NCI-H1694 treated with DMSO at 0.1 percent for 48 hours (cell line): ENCODE measurements around the gene VRTN.

Experiments used
- DNase-seq: peaks from one replicate; lab custom pipeline; 2025; lab: John Stamatoyannopoulos, UW

VRTN gene

DNA sequence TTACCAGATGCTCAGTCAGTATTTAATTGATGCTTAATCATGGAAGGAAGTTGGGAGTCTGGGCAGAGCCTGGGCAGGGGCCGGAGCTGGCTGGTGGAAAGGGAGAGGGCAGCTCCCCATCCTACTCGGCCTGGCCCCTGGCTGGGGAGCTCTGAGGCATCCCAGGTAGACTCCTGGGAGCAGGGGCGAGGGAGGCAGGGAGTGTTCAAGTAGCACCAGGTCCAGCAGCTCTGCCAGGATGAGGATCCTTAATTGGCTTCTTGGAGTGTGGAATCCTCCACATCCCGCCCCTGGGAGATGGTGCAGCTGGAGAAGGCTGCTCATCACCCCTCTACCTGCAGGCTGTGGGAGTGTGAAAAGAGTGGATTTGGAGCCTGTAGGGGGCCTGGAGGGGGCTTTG is 46.8 kb downstream of the VRTN start:
- no peak for DNase-seq

DNA sequence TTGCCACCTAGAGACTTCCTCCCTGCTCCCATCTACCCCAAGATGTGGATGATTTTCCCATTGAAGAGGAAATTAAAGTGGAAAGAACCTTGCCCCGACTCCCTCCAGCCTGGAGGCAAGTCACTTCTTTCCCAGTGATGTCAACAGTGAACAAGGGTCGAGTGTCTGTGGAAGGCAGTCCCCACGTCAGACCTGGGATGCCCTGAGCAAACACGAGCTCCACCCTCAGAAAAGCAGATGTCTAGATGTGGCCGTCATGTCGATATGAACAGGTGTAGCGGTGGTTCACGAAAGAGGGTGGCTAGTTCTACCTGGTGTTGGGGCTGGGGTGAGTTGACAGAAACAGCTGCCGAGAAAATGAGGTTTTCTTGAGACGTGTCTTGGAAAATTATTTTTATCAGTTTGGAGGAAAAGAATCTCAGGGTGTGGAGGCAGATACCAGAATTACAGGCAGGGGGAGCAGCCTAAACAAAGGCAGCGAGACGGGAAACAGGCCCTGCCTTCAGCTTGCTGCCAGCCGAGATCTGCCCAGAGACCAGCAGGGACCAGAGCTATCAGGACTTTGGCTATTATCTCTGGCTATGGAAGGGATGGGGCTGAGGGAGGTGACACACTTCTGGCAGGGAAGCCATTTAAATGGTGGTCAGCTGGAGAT is 51.9 kb downstream of the VRTN start:
- DNase-seq: no peak

GRCh38 chr14:74400919-74401503 is 52.7 kb downstream of the VRTN start:
- no peak for DNase-seq

- DNase-seq: peak; percentile 15
Observed at GRCh38 chr14:74401504-74402241, 53.4 kb downstream of the VRTN start.

DNA sequence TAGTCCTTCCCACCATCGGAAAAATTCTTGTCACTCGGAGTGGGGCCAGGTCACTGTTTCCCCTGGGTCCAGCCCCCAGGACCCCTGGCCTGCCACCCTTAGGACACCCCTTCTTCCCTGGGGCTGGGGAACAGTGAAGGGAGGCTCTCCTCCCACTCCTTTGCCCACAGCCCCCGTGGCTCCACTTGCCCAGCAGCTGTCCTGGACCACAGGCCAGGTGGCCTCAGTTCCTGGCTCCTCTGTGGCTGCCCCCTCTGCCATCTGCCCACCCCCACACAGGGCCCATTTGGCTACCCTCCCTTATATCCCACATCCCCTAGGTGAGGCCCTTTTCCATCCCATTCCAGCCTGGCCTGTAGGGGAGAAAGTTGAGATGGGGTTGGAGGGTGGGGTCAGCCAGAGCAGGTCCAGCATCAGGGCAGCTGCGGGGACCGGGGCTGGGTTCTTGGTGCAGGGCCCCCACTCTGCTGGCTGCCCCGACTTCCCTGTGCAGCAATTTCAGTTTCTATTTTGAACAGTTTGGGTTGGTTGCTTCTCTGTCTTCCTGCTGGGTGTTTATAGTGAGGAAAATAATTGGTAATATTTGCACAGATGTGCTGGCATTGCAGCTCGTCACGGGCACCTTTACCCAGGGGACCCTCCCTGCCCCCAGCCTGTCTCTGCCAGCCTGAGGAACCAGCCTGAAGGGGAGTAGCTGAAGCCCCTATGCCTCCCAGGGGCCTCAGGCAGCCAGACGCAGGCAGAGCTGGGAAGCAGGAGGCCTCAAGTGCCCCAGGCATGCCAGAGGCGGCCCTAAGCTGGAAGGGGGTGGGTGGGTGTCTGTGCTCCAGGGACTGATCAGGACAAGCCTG is 54.4 kb downstream of the VRTN start:
- DNase-seq: peak; percentile 73

DNA sequence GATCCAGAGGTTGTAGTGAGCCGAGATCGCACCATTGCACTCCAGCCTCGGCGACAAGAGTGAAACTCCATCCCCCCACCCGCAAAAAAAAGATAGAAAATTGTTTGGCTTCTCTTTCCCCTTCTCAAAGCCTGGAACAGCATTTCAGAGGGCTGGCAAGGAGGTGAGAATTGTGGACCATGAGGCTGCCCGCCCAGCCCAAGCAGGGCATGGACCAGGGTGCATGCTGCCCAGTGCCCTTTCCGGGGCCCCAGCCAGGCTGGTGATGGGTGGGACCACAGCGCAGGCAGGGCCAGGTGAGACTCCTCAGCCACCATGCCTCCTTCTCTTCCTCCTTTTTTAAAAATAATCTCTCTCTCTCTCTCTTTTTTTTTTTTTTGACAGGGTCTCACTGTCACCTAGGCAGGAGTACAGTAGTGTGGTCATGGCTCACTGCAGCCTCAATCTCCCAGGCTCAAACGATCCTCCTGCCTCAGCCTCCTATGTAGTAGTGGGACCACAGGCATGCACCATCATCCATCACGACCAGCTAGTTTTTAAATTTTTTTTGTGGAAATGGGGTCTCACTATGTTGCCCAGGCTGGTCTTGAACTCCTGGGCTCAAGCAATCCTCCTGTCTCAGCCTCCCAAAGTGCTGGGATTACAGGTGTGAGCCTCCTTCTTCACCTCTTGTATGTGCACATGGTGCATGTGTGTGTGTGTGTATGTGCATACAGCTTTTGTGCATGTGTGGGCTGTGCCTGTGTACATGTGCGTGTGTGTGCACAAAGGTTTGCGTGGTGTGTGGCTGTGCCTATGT is 55.5 kb downstream of the VRTN start:
- DNase-seq: no peak

DNA sequence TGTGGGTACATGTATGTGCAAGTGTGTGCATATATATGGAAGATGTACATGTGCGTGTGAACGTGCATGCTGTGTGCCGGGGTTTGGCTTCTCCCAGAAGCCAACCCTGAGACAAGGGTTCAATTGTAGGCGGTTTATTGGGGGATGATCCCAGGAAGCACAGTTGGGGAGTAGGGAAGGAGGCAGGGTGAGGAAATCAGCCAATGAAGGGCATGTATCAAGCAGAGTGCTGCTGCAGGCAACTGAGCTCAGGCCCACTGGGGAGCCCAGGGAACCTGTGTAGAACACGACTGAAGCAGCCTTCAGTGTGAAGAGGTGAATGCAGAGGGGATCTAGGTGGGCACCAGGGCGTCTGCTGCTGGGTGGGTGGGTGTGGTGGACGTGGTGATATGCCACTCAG is 56.2 kb downstream of the VRTN start:
- DNase-seq: no peak

GRCh38 chr14:74405663-74406062 is 57.4 kb downstream of the VRTN start:
- no peak for DNase-seq

- DNase-seq: no peak
Observed at GRCh38 chr14:74407021-74407800, 58.9 kb downstream of the VRTN start.

- DNase-seq: no peak
Observed at GRCh38 chr14:74407801-74408154, 59.5 kb downstream of the VRTN start.

GRCh38 chr14:74408870-74409269 is 60.6 kb downstream of the VRTN start:
- no peak for DNase-seq

GRCh38 chr14:74409441-74409840 is 61.2 kb downstream of the VRTN start:
- no peak for DNase-seq
